Sigmoid colon (tissue), 4 donors: ENCODE data around the gene HMCN2.

Experiments
- EP300 ChIP-seq, 4 donors: sonication (generic); formaldehyde crosslinking; IDR thresholded peaks; one replicate each; pipeline ENCODE4 v1.6.1; 2017; ENCODE audit warnings: antibody characterized with exemption in 4 of 4
- POLR2A ChIP-seq, 2 donors: fragments of 450-650 bp; IDR thresholded peaks; one replicate each; pipeline ENCODE4 v1.6.1; 2016; ENCODE audit warnings: antibody characterized with exemption in 2 of 2, mild to moderate bottlenecking in 2 of 2, moderate library complexity in 2 of 2
- POLR2AphosphoS5 ChIP-seq, 4 donors: sonication (generic); formaldehyde crosslinking; IDR thresholded peaks; one replicate each; pipeline ENCODE4 v1.6.1; 2017; ENCODE audit warnings: antibody characterized with exemption in 4 of 4
- TF ChIP-seq, protein P1 (sequence below), 4 experiments: fragments of 450-650 bp in 3 of 4; fragments of 200-600 bp in 1 of 4; IDR thresholded peaks; one replicate each; pipeline ENCODE4 v1.5.1; 2016 to 2019; ENCODE audit warnings: antibody characterized with exemption in 4 of 4, mild to moderate bottlenecking in 3 of 4, moderate library complexity in 2 of 4

DNA sequence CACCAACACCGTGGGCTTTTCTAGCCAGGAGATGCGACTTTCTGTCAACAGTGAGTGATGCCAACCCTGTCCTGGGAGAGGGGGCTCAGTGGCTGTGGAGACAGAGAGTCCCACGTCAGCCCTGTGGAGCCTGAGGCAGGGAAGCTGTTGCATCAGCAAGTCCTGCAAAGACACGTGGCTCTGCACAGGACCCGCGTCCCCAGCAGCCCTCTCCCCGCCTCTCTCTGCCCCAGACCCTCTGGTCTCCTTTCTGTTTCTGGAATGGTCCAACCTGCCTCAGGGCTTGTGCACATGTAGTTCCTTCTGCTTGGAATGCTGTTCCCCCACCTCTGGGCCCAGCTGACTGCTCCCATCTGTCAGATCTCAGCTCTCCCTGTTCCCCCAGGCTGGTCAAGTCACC, 60.4 kb downstream of the HMCN2 start:
- TF ChIP-seq POLR2AphosphoS5 (IDR thresholded peaks at IDR 0.05), result no peak
- TF ChIP-seq, protein P1, sequence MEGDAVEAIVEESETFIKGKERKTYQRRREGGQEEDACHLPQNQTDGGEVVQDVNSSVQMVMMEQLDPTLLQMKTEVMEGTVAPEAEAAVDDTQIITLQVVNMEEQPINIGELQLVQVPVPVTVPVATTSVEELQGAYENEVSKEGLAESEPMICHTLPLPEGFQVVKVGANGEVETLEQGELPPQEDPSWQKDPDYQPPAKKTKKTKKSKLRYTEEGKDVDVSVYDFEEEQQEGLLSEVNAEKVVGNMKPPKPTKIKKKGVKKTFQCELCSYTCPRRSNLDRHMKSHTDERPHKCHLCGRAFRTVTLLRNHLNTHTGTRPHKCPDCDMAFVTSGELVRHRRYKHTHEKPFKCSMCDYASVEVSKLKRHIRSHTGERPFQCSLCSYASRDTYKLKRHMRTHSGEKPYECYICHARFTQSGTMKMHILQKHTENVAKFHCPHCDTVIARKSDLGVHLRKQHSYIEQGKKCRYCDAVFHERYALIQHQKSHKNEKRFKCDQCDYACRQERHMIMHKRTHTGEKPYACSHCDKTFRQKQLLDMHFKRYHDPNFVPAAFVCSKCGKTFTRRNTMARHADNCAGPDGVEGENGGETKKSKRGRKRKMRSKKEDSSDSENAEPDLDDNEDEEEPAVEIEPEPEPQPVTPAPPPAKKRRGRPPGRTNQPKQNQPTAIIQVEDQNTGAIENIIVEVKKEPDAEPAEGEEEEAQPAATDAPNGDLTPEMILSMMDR (IDR thresholded peaks at IDR 0.05), result no peak
- TF ChIP-seq POLR2A (IDR thresholded peaks at IDR 0.05), result no peak
- no peak for TF ChIP-seq EP300 (IDR thresholded peaks at IDR 0.05)
